HepG2 (cell line): ENCODE results near the gene RHD. TPM values are rescaled to one million over a fixed set of nuclear protein-coding genes. Genes with fewer than 3 reads are reported as not detected.

ENCODE experiments used
- ATAC-seq: fragments of 200-7000 bp; cut with Tn5 transposase; 3 replicates; pipeline ENCODE4 v1.9.1; 2020; ENCODE audit warnings: mild to moderate bottlenecking, moderate library complexity
- BruUV-seq: library from RNA; stranded (reverse); fragments of 400-500 nt; replicated peaks from 2 replicates; lab custom pipeline; 2021; lab: Mats Ljungman, UMichigan
- CTCF ChIA-PET: fragments of 300-600 bp; formaldehyde crosslinking; extraction: SDS; loops from one replicate; lab custom pipeline; 2021; ENCODE audit warnings: low total read pairs, inconsistent platforms, low intra/inter-chr PET ratio; lab: Yijun Ruan, JAX
- POLR2A ChIA-PET: fragments of 350-600 bp; sonication (Branson Sonifier 250); formaldehyde crosslinking; loops from one replicate; lab custom pipeline; 2020; ENCODE audit warnings: antibody characterized with exemption, inconsistent platforms; lab: Yijun Ruan, JAX
- DNase-seq: peaks from one replicate; pipeline ENCODE4 v3.0.0-alpha.2; 2015; ENCODE audit warnings: low spot score
- FAIRE-seq: peaks from 3 replicates; lab custom pipeline; 2011; peaks lifted over from hg19 to GRCh38; lab: Jason Lieb, UNC
- H2AFZ ChIP-seq: one replicate; pipeline ENCODE4 v1.6.1; 2011; ENCODE audit warnings: low read length, inconsistent platforms
- H3K27ac ChIP-seq: fragments of 300-600 bp; 3 replicates; pipeline ENCODE4 v1.8.0; 2011; ENCODE audit warnings: mixed run types, mild to moderate bottlenecking, mixed read lengths, low read length, inconsistent platforms; ENCODE audit not compliant: insufficient read depth; ENCODE audit errors: extremely low read length
- H3K27me3 ChIP-seq, 2 experiments: fragments of 200-600 bp in 1 of 2; 2 replicates in 1 of 2; 3 replicates in 1 of 2; pipeline versions ENCODE4 v1.6.0 to v1.8.0; 2011; ENCODE audit warnings: low read length in 2 of 2, mild to moderate bottlenecking in 2 of 2, moderate library complexity in 2 of 2, inconsistent platforms in 1 of 2; ENCODE audit not compliant: insufficient read depth in 2 of 2, control insufficient read depth in 1 of 2
- H3K36me3 ChIP-seq, 2 experiments: fragments of 200-600 bp in 1 of 2; replicated peaks in 1 of 2; 2 replicates in 1 of 2; 3 replicates in 1 of 2; pipeline versions ENCODE4 v1.5.1 to v1.8.0; 2011; ENCODE audit warnings: low read length in 2 of 2, inconsistent platforms in 1 of 2; ENCODE audit not compliant: insufficient read depth in 2 of 2, control insufficient read depth in 1 of 2
- H3K4me1 ChIP-seq: 2 replicates; pipeline ENCODE4 v1.5.1; 2012; ENCODE audit warnings: low read length, inconsistent platforms; ENCODE audit not compliant: insufficient read depth
- H3K4me2 ChIP-seq: 2 replicates; pipeline ENCODE4 v1.6.0; 2011; ENCODE audit warnings: low read depth, low read length, inconsistent platforms
- H3K4me3 ChIP-seq, 3 experiments: fragments of 200-600 bp in 1 of 3; sonication (generic), shearing (Covaris generic) in 1 of 3; replicated peaks in 1 of 3; 2 replicates each; pipeline ENCODE4 v1.5.1; 2011 to 2016; ENCODE audit warnings: low read length in 3 of 3, inconsistent platforms in 2 of 3, low read depth in 2 of 3, mild to moderate bottlenecking in 2 of 3, control low read depth in 1 of 3, mixed read lengths in 1 of 3; ENCODE audit not compliant: insufficient read depth in 1 of 3
- H3K79me2 ChIP-seq: one replicate; pipeline ENCODE4 v1.6.1; 2011; ENCODE audit warnings: low read length, inconsistent platforms; ENCODE audit not compliant: insufficient read depth
- H3K9ac ChIP-seq: 2 replicates; pipeline ENCODE4 v1.6.0; 2011; ENCODE audit warnings: mild to moderate bottlenecking, low read depth, low read length, inconsistent platforms; ENCODE audit not compliant: insufficient read depth
- H3K9me3 ChIP-seq: 2 replicates; pipeline ENCODE4 v1.5.1; 2012; ENCODE audit warnings: mild to moderate bottlenecking, low read length
- H4K20me1 ChIP-seq: 2 replicates; pipeline ENCODE4 v1.6.0; 2011; ENCODE audit warnings: inconsistent platforms, mild to moderate bottlenecking, low read length, moderate library complexity; ENCODE audit not compliant: insufficient read depth
- ARHGAP35 ChIP-seq: sonication (generic); formaldehyde crosslinking; IDR thresholded peaks from 2 replicates; pipeline ENCODE4 v1.9.0; 2022; ENCODE audit warnings: mild to moderate bottlenecking, inconsistent platforms, moderate library complexity, missing genetic modification reagents, borderline replicate concordance
- KMT2A ChIP-seq: sonication (generic); formaldehyde crosslinking; IDR thresholded peaks from 2 replicates; pipeline ENCODE4 v1.4.0; 2020; ENCODE audit warnings: missing genetic modification reagents
- ZNF672 ChIP-seq: sonication (generic); formaldehyde crosslinking; IDR thresholded peaks from 2 replicates; pipeline ENCODE4 v1.8.1; 2022; ENCODE audit warnings: missing genetic modification reagents
- WGBS: methylation state at CpG from one replicate; pipeline ENCODE4 v1.1.6; 2017; ENCODE audit warnings: low lambda C conversion rate; 5-methylcytosine and 5-hydroxymethylcytosine counted together
- in situ Hi-C: cut with HindIII; loops from 2 replicates; pipeline ENCODE4 v1.10.0; 2017; ENCODE audit warnings: low pct_unique_long_range_greater_than_20kb; ENCODE audit not compliant: extremely low pct_ligation_motif_present
- intact Hi-C: fragments of 100-400 bp; cut with micrococcal nuclease; formaldehyde crosslinking; loops from one replicate; pipeline ENCODE4 v1.10.0; 2022; ENCODE audit not compliant: unreplicated experiment
- polyA plus RNA-seq, 8 experiments: library from polyadenylated mRNA; depleted of rRNA in 3 of 8; stranded (reverse) in 7 of 8; unstranded in 1 of 8; fragments of >200 nt; fragmentation: Illumina TruSeq in 4 of 8; extraction: Trizol in 4 of 8; gene quantifications; 2 replicates each; pipeline versions ENCODE4 v1.2.1 to v1.2.3, GENCODE V29; 2011 to 2016; ENCODE audit warnings: low read depth in 4 of 8, missing spikeins in 1 of 8, mixed read lengths in 1 of 8; ENCODE audit not compliant: insufficient read depth in 1 of 8
- total RNA-seq, 5 experiments: library from RNA; depleted of rRNA; stranded (reverse); fragments of >200 nt; fragmentation: Illumina TruSeq; extraction: Trizol; gene quantifications; 2 replicates each; pipeline ENCODE4 v1.2.3, GENCODE V29; 2016; ENCODE audit warnings: low read depth in 1 of 5
- TF ChIP-seq, protein P1 (sequence below): sonication (generic); formaldehyde crosslinking; IDR thresholded peaks from 2 replicates; pipeline ENCODE4 v1.8.0; 2022; ENCODE audit warnings: mild to moderate bottlenecking, missing genetic modification reagents, moderate library complexity
- TF ChIP-seq, protein P2 (sequence below): fragments of 450-650 bp; IDR thresholded peaks from 2 replicates; pipeline ENCODE4 v1.6.1; 2017
- TF ChIP-seq, protein P3 (sequence below): sonication (generic); formaldehyde crosslinking; IDR thresholded peaks from 2 replicates; pipeline ENCODE4 v1.4.0; 2020; ENCODE audit warnings: missing genetic modification reagents, low read depth, mild to moderate bottlenecking, borderline replicate concordance

The RHD gene
- total and polyA plus RNA-seq, 2 of the 13 experiments (the other 11 are each of a cell fraction or from before 2014, with no cell fraction given) = not detected

GRCh38 chr1:25360596-25361581 is 88.6 kb downstream of the RHD start:
- in situ Hi-C loops = no loop called here
- H3K4me3 ChIP-seq = no peak overlapping the region
- no peak overlapping the region for H2AFZ ChIP-seq
- no peaks in the 10 kb centered on the region for H3K79me2 ChIP-seq
- no peaks in the 10 kb centered on the region for H3K9me3 ChIP-seq
- POLR2A ChIA-PET = no interaction called here
- FAIRE-seq (no peak), ATAC-seq (no peak), DNase-seq (no peak)
- BruUV-seq = TSS peak; percentile 55
- no peak for TF ChIP-seq ZNF672 (CRISPR knock-in tag)
- TF ChIP-seq, protein P1, sequence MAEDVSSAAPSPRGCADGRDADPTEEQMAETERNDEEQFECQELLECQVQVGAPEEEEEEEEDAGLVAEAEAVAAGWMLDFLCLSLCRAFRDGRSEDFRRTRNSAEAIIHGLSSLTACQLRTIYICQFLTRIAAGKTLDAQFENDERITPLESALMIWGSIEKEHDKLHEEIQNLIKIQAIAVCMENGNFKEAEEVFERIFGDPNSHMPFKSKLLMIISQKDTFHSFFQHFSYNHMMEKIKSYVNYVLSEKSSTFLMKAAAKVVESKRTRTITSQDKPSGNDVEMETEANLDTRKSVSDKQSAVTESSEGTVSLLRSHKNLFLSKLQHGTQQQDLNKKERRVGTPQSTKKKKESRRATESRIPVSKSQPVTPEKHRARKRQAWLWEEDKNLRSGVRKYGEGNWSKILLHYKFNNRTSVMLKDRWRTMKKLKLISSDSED (CRISPR knock-in tag) = no peak
- no peak for TF ChIP-seq ARHGAP35 (CRISPR knock-in tag)
- TF ChIP-seq KMT2A (CRISPR knock-in tag) = no peak
- TF ChIP-seq, protein P2, sequence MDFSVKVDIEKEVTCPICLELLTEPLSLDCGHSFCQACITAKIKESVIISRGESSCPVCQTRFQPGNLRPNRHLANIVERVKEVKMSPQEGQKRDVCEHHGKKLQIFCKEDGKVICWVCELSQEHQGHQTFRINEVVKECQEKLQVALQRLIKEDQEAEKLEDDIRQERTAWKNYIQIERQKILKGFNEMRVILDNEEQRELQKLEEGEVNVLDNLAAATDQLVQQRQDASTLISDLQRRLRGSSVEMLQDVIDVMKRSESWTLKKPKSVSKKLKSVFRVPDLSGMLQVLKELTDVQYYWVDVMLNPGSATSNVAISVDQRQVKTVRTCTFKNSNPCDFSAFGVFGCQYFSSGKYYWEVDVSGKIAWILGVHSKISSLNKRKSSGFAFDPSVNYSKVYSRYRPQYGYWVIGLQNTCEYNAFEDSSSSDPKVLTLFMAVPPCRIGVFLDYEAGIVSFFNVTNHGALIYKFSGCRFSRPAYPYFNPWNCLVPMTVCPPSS = no peak
- TF ChIP-seq, protein P3, sequence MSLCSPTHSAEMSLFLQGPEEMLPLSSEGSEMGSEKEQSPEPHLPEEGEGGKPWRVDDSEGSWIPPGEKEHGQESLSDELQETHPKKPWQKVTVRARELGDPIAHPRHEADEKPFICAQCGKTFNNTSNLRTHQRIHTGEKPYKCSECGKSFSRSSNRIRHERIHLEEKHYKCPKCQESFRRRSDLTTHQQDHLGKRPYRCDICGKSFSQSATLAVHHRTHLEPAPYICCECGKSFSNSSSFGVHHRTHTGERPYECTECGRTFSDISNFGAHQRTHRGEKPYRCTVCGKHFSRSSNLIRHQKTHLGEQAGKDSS (CRISPR knock-in tag) = no peak
- no peaks in the 10 kb centered on the region for H3K27me3 ChIP-seq
- no peak overlapping the region for H3K4me2 ChIP-seq
- intact Hi-C loops = no loop called here
- H3K9ac ChIP-seq = no peak overlapping the region
- no peaks in the 10 kb centered on the region for H3K4me1 ChIP-seq
- WGBS = 98% methylated on average over 7 of the region's 7 CpGs
- H3K27ac ChIP-seq = no peak overlapping the region
- no peaks in the 10 kb centered on the region for H4K20me1 ChIP-seq
- H3K36me3 ChIP-seq = peaks cover 9 to 31% of the 10 kb centered on the region in 2 experiments; a peak in 4 of 5 replicates
- CTCF ChIA-PET = no interaction called here
